Loucy (cell line): ENCODE results near the gene LTC4S.

ENCODE experiments used
- EZH2phosphoT487 ChIP-seq: fragments of 200-600 bp; IDR thresholded peaks from 2 replicates; pipeline ENCODE4 v1.6.1; 2018; ENCODE audit warnings: antibody characterized with exemption, mild to moderate bottlenecking, moderate library complexity, borderline replicate concordance
- TF ChIP-seq, protein P1 (sequence below): fragments of 200-600 bp; sonication (generic); conservative IDR thresholded peaks from 2 replicates; pipeline ENCODE4 v1.5.1; 2014; ENCODE audit warnings: mild to moderate bottlenecking, antibody characterized with exemption, low read length

DNA sequence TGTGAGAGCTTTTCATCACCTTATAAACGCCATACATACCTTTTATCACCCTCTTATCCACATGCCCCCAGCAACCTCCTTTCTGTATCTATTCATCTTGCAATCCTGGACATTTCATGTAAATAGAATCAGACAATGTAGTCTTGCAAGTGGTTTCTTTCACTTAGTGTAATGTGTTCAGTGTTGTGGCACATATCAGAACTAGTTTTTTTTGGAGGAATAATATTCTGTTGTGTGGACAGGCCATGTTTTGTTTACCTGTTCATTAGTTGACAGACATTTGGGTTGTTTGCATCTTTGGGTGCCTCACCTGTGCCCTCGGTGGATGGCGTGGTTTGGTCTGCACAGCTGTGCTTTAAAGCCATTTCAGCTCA is 28.3 kb downstream of the LTC4S start:
- no peak for TF ChIP-seq EZH2phosphoT487
- TF ChIP-seq, protein P1, sequence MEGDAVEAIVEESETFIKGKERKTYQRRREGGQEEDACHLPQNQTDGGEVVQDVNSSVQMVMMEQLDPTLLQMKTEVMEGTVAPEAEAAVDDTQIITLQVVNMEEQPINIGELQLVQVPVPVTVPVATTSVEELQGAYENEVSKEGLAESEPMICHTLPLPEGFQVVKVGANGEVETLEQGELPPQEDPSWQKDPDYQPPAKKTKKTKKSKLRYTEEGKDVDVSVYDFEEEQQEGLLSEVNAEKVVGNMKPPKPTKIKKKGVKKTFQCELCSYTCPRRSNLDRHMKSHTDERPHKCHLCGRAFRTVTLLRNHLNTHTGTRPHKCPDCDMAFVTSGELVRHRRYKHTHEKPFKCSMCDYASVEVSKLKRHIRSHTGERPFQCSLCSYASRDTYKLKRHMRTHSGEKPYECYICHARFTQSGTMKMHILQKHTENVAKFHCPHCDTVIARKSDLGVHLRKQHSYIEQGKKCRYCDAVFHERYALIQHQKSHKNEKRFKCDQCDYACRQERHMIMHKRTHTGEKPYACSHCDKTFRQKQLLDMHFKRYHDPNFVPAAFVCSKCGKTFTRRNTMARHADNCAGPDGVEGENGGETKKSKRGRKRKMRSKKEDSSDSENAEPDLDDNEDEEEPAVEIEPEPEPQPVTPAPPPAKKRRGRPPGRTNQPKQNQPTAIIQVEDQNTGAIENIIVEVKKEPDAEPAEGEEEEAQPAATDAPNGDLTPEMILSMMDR: no peak
